Liver (tissue), 9 donors: ENCODE measurements around the gene LRGUK. TPM values are rescaled to one million over a fixed set of nuclear protein-coding genes. Genes with fewer than 3 reads are reported as not detected.

Experiments used
- DNase-seq: peaks from one replicate; pipeline ENCODE4 v3.0.0-alpha.2; 2017; ENCODE audit warnings: low spot score
- H3K27ac ChIP-seq, 2 donors: one replicate each; pipeline ENCODE4 v1.7.0; 2013; ENCODE audit warnings: inconsistent platforms in 2 of 2, low read length in 2 of 2, control low read depth in 1 of 2, low read depth in 1 of 2, mild to moderate bottlenecking in 1 of 2
- H3K27me3 ChIP-seq, 4 donors: one replicate each; pipeline versions ENCODE4 v1.6.1 to v1.7.0; 2013; ENCODE audit warnings: low read length in 3 of 4, inconsistent platforms in 1 of 4, mild to moderate bottlenecking in 1 of 4, moderate library complexity in 1 of 4; ENCODE audit not compliant: control insufficient read depth in 4 of 4, insufficient read depth in 4 of 4
- H3K36me3 ChIP-seq, 4 donors: one replicate each; pipeline versions ENCODE4 v1.6.1 to v1.7.0; 2013; ENCODE audit warnings: low read length in 3 of 4, mild to moderate bottlenecking in 3 of 4, low read depth in 1 of 4, moderate library complexity in 1 of 4; ENCODE audit not compliant: control insufficient read depth in 4 of 4, insufficient read depth in 3 of 4
- H3K4me1 ChIP-seq, 4 donors: one replicate each; pipeline versions ENCODE4 v1.6.1 to v1.7.0; 2013; ENCODE audit warnings: low read length in 3 of 4, mild to moderate bottlenecking in 3 of 4, moderate library complexity in 1 of 4; ENCODE audit not compliant: control insufficient read depth in 4 of 4, insufficient read depth in 4 of 4
- H3K4me3 ChIP-seq, 3 donors: one replicate each; pipeline versions ENCODE4 v1.6.1 to v1.7.0; 2013; ENCODE audit warnings: low read length in 3 of 3, control low read depth in 1 of 3, low read depth in 1 of 3, mild to moderate bottlenecking in 1 of 3
- H3K9ac ChIP-seq, 2 donors: one replicate each; pipeline ENCODE4 v1.7.0; 2013; ENCODE audit warnings: low read length in 2 of 2, mild to moderate bottlenecking in 2 of 2, moderate library complexity in 2 of 2, control low read depth in 1 of 2, low read depth in 1 of 2
- H3K9me3 ChIP-seq, 4 donors: one replicate each; pipeline versions ENCODE4 v1.6.1 to v1.7.0; 2013; ENCODE audit warnings: low read length in 3 of 4; ENCODE audit not compliant: control insufficient read depth in 4 of 4
- EGR1 ChIP-seq, 2 donors: IDR thresholded peaks; 2 replicates each; pipeline ENCODE4 v1.6.1; 2016 to 2018; ENCODE audit warnings: antibody characterized with exemption in 2 of 2, low read depth in 2 of 2
- FOXA1 ChIP-seq: IDR thresholded peaks from 2 replicates; pipeline ENCODE4 v1.6.1; 2016; ENCODE audit warnings: antibody characterized with exemption
- FOXA2 ChIP-seq: IDR thresholded peaks from 2 replicates; pipeline ENCODE4 v1.6.1; 2016; ENCODE audit warnings: antibody characterized with exemption
- GABPA ChIP-seq, 2 donors: IDR thresholded peaks in 1 of 2; conservative IDR thresholded peaks in 1 of 2; 2 replicates each; pipeline ENCODE4 v1.6.1; 2016; ENCODE audit warnings: antibody characterized with exemption in 2 of 2, mild to moderate bottlenecking in 1 of 2, moderate library complexity in 1 of 2
- HNF4A ChIP-seq, 2 donors: conservative IDR thresholded peaks; 2 replicates each; pipeline ENCODE4 v1.6.1; 2016; ENCODE audit warnings: antibody characterized with exemption in 2 of 2, mild to moderate bottlenecking in 2 of 2
- HNF4G ChIP-seq: IDR thresholded peaks from 2 replicates; pipeline ENCODE4 v1.6.1; 2016; ENCODE audit warnings: antibody characterized with exemption
- JUND ChIP-seq, 2 donors: IDR thresholded peaks; 2 replicates each; pipeline ENCODE4 v1.6.1; 2016; ENCODE audit warnings: antibody characterized with exemption in 2 of 2
- NR2F2 ChIP-seq: IDR thresholded peaks from 2 replicates; pipeline ENCODE4 v1.6.1; 2016; ENCODE audit warnings: antibody characterized with exemption
- RAD21 ChIP-seq, 2 donors: IDR thresholded peaks; 2 replicates each; pipeline ENCODE4 v1.6.1; 2016; ENCODE audit warnings: antibody characterized with exemption in 2 of 2, mild to moderate bottlenecking in 2 of 2
- RXRA ChIP-seq, 2 donors: IDR thresholded peaks; 2 replicates each; pipeline ENCODE4 v1.6.1; 2017 to 2018; ENCODE audit warnings: antibody characterized with exemption in 2 of 2, mild to moderate bottlenecking in 1 of 2
- SP1 ChIP-seq: IDR thresholded peaks from 2 replicates; pipeline ENCODE4 v1.6.1; 2018; ENCODE audit warnings: antibody characterized with exemption, mild to moderate bottlenecking
- TAF1 ChIP-seq: conservative IDR thresholded peaks from 2 replicates; pipeline ENCODE4 v1.6.1; 2016; ENCODE audit warnings: antibody characterized with exemption, mild to moderate bottlenecking
- YY1 ChIP-seq: IDR thresholded peaks from 2 replicates; pipeline ENCODE4 v1.6.1; 2016; ENCODE audit warnings: antibody characterized with exemption, mild to moderate bottlenecking
- WGBS: extraction: QIAGEN DNeasy Blood & Tissue Kit; methylation state at CpG from one replicate; pipeline ENCODE4 v1.1.7; 2013; 5-methylcytosine and 5-hydroxymethylcytosine counted together
- polyA plus RNA-seq, 2 donors: library from polyadenylated mRNA; stranded (reverse) in 1 of 2; unstranded in 1 of 2; fragments of 200-250 nt in 1 of 2; fragments of >200 nt in 1 of 2; fragmentation: Nextera tagmentation in 1 of 2; extraction: Ambion mirVana in 1 of 2; gene quantifications; one replicate each; pipeline versions ENCODE4 v1.2.1 to v1.2.3, GENCODE V29; 2013 to 2015
- total RNA-seq, 2 donors: library from RNA; depleted of rRNA; stranded (reverse); fragments of >200 nt; gene quantifications; one replicate each; pipeline ENCODE4 v1.2.3, GENCODE V29; 2014
- TF ChIP-seq, protein P1 (sequence below): fragments of 150-350 bp; IDR thresholded peaks from 2 replicates; pipeline ENCODE4 v1.5.1; 2017; ENCODE audit warnings: improper control_type of control experiment, low read depth, low read length; ENCODE audit not compliant: missing input control
- TF ChIP-seq, protein P2 (sequence below): IDR thresholded peaks from 2 replicates; pipeline ENCODE4 v1.6.1; 2016; ENCODE audit warnings: antibody characterized with exemption
- TF ChIP-seq, protein P3 (sequence below): IDR thresholded peaks from 2 replicates; pipeline ENCODE4 v1.6.1; 2016; ENCODE audit warnings: antibody characterized with exemption, mild to moderate bottlenecking
- TF ChIP-seq, protein P4 (sequence below): IDR thresholded peaks from 2 replicates; pipeline ENCODE4 v1.6.1; 2016; ENCODE audit warnings: antibody characterized with exemption
- donor health status: healthy.
- donor health status: healthy.
- donor health status: healthy.
- donor health status: healthy.
- donor health status: healthy.

LRGUK gene
- total and polyA plus RNA-seq, 4 donors: 0.03 to 0.50 (median 0.12) TPM

DNA sequence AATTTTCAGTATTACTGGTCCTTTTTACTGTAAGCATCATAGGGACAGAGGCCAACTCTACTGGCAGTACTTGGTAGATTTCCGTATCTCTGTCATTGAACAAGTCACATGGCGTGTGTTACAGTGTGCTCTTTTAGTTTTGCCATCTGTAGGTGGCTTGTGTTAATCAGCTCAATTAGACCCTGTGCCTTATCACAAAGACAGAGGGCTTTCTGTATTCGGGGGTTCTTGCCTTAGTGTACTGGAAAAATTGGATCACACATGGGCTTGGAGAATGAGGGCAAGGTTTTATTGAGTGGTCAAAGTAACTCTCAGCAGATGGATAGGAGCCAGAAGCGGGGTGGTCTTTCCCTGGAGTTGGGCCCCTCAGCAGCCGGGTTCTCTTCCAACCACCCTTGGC lies 21.3 kb upstream of the LRGUK start:
- Histone ChIP-seq H3K9me3 (no peaks in the 10 kb centered on the region), H3K4me1 (no peaks in the 10 kb centered on the region), H3K27ac (no peak overlapping the region), H3K36me3 (no peaks in the 10 kb centered on the region), H3K27me3 (no peaks in the 10 kb centered on the region), H3K4me3 (no peak overlapping the region), H3K9ac (no peak overlapping the region)
- 95% methylated on average over 5 of the region's 5 CpGs for WGBS
- DNase-seq: no peak
- TF ChIP-seq FOXA1 (no peak), EGR1 (IDR thresholded peaks at IDR 0.05; ENCODE audit: low read depth in 2 of 2) (no peak), JUND (IDR thresholded peaks at IDR 0.05) (no peak), NR2F2 (no peak), SP1 (no peak), YY1 (no peak), TAF1 (no peak), RAD21 (IDR thresholded peaks at IDR 0.05) (no peak), HNF4G (no peak), FOXA2 (no peak), RXRA (IDR thresholded peaks at IDR 0.05) (no peak)
- TF ChIP-seq, protein P1, sequence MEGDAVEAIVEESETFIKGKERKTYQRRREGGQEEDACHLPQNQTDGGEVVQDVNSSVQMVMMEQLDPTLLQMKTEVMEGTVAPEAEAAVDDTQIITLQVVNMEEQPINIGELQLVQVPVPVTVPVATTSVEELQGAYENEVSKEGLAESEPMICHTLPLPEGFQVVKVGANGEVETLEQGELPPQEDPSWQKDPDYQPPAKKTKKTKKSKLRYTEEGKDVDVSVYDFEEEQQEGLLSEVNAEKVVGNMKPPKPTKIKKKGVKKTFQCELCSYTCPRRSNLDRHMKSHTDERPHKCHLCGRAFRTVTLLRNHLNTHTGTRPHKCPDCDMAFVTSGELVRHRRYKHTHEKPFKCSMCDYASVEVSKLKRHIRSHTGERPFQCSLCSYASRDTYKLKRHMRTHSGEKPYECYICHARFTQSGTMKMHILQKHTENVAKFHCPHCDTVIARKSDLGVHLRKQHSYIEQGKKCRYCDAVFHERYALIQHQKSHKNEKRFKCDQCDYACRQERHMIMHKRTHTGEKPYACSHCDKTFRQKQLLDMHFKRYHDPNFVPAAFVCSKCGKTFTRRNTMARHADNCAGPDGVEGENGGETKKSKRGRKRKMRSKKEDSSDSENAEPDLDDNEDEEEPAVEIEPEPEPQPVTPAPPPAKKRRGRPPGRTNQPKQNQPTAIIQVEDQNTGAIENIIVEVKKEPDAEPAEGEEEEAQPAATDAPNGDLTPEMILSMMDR: no peak
- TF ChIP-seq, protein P2, sequence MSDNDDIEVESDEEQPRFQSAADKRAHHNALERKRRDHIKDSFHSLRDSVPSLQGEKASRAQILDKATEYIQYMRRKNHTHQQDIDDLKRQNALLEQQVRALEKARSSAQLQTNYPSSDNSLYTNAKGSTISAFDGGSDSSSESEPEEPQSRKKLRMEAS: no peak
- TF ChIP-seq, protein P3, sequence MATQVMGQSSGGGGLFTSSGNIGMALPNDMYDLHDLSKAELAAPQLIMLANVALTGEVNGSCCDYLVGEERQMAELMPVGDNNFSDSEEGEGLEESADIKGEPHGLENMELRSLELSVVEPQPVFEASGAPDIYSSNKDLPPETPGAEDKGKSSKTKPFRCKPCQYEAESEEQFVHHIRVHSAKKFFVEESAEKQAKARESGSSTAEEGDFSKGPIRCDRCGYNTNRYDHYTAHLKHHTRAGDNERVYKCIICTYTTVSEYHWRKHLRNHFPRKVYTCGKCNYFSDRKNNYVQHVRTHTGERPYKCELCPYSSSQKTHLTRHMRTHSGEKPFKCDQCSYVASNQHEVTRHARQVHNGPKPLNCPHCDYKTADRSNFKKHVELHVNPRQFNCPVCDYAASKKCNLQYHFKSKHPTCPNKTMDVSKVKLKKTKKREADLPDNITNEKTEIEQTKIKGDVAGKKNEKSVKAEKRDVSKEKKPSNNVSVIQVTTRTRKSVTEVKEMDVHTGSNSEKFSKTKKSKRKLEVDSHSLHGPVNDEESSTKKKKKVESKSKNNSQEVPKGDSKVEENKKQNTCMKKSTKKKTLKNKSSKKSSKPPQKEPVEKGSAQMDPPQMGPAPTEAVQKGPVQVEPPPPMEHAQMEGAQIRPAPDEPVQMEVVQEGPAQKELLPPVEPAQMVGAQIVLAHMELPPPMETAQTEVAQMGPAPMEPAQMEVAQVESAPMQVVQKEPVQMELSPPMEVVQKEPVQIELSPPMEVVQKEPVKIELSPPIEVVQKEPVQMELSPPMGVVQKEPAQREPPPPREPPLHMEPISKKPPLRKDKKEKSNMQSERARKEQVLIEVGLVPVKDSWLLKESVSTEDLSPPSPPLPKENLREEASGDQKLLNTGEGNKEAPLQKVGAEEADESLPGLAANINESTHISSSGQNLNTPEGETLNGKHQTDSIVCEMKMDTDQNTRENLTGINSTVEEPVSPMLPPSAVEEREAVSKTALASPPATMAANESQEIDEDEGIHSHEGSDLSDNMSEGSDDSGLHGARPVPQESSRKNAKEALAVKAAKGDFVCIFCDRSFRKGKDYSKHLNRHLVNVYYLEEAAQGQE: no peak

DNA sequence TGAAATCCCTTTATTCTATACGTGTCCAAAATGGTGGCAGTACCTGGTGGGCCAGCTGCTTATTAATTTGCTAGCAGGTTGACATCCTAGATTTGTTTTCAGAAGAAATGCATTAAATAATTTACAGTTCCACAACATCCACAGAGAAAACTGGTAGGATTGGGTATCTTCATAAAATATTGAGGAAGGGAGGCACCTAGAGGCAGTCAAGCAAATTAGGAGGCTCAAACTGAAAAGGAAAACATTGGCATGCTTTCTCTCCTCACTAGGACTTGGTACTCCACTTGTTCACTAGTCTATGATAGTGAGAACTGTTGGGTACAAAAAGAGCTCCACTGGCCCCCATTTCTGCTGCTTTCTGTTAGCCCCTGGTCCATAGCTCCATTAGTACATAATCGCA lies 18.3 kb upstream of the LRGUK start:
- no peak for DNase-seq
- no peaks in the 10 kb centered on the region for H3K27me3 ChIP-seq
- H3K9me3 ChIP-seq: no peaks in the 10 kb centered on the region
- H3K27ac ChIP-seq: no peak overlapping the region
- H3K4me3 ChIP-seq: no peak overlapping the region
- no peaks in the 10 kb centered on the region for H3K4me1 ChIP-seq
- 89% methylated on average over 2 of the region's 2 CpGs for WGBS
- H3K36me3 ChIP-seq: no peaks in the 10 kb centered on the region
- no peak for TF ChIP-seq YY1
- no peak for TF ChIP-seq GABPA (IDR thresholded peaks at IDR 0.05 in 1 of 2, conservative IDR thresholded peaks at IDR 0.05 in 1 of 2)
- H3K9ac ChIP-seq: no peak overlapping the region

DNA sequence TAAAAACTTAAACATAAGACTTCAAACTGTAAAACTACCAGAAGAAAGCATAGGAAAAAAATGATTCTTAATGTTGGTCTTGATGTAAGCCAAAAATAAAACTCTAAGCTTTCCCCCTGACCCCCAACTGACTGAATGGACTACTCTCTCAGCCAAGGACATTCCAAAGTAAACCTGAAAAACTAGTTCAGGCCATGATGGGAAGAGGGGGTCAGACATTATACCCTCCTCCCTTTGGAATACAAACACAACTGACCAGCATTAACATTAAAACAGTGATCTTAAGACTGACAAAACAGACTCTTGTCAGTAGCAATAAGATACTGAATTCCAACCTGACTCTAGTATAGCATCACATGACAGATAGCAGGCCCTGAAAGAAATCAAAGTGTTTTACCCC lies 13.5 kb upstream of the LRGUK start:
- Histone ChIP-seq H3K27ac (no peak overlapping the region), H3K36me3 (no peaks in the 10 kb centered on the region), H3K9ac (no peak overlapping the region), H3K27me3 (no peaks in the 10 kb centered on the region), H3K9me3 (no peaks in the 10 kb centered on the region), H3K4me3 (no peak overlapping the region), H3K4me1 (no peaks in the 10 kb centered on the region)
- no peak for DNase-seq
- TF ChIP-seq, protein P4, sequence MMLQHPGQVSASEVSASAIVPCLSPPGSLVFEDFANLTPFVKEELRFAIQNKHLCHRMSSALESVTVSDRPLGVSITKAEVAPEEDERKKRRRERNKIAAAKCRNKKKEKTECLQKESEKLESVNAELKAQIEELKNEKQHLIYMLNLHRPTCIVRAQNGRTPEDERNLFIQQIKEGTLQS: no peak
- TF ChIP-seq FOXA2 (no peak), JUND (IDR thresholded peaks at IDR 0.05) (no peak), FOXA1 (no peak), SP1 (no peak), TAF1 (no peak), HNF4A (conservative IDR thresholded peaks at IDR 0.05) (no peak), GABPA (IDR thresholded peaks at IDR 0.05 in 1 of 2, conservative IDR thresholded peaks at IDR 0.05 in 1 of 2) (no peak), YY1 (no peak), NR2F2 (no peak)
- TF ChIP-seq, protein P2: no peak
- TF ChIP-seq, protein P1: no peak
